GM23248 (cell line): ENCODE measurements around the gene TES.

Experiments
- EZH2 ChIP-seq: fragments of 200-600 bp; sonication (generic); IDR thresholded peaks from 2 replicates; pipeline ENCODE4 v1.6.1; 2018; ENCODE audit warnings: antibody characterized with exemption, mild to moderate bottlenecking; ENCODE audit not compliant: insufficient read depth, poor library complexity, severe bottlenecking
- EZH2phosphoT487 ChIP-seq: fragments of 200-600 bp; sonication (generic); IDR thresholded peaks from 2 replicates; pipeline ENCODE4 v1.6.1; 2018; ENCODE audit warnings: antibody characterized with exemption, moderate library complexity, mild to moderate bottlenecking, low read depth; ENCODE audit not compliant: insufficient read depth

GRCh38 chr7:116307253-116307652, 96.9 kb downstream of the TES start:
- TF ChIP-seq EZH2phosphoT487 (no peak), EZH2 (no peak)
